NB4 (cell line): ENCODE results near the gene OSTN.

ENCODE experiments used
- DNase-seq: peaks from one replicate; pipeline ENCODE4 v3.0.0; 2010; ENCODE audit warnings: low read depth
- H3K4me3 ChIP-seq: one replicate; pipeline ENCODE4 v1.5.1; 2011; ENCODE audit warnings: mild to moderate bottlenecking, low read depth, low read length, moderate library complexity
- CTCF ChIP-seq: IDR thresholded peaks from one replicate; pipeline ENCODE4 v1.5.1; 2012; ENCODE audit warnings: low read depth, low read length
- MAX ChIP-seq: IDR thresholded peaks from 2 replicates; pipeline ENCODE4 v1.6.1; 2011; ENCODE audit warnings: low read depth, low read length
- MYC ChIP-seq: IDR thresholded peaks from 2 replicates; pipeline ENCODE4 v1.6.1; 2011; ENCODE audit warnings: low read depth, low read length
- POLR2A ChIP-seq: IDR thresholded peaks from 2 replicates; pipeline ENCODE4 v1.6.1; 2011; ENCODE audit warnings: mild to moderate bottlenecking; ENCODE audit not compliant: insufficient read length; ENCODE audit errors: extremely low read depth

The OSTN gene

GRCh38 chr3:191192941-191193340 is 6.1 kb upstream of the OSTN start:
- no peak for DNase-seq
- no peak for TF ChIP-seq MYC
- TF ChIP-seq CTCF = no peak
- no peak for TF ChIP-seq POLR2A
- TF ChIP-seq MAX = no peak
- no peak overlapping the region for H3K4me3 ChIP-seq

GRCh38 chr3:191197761-191198306 is 1.2 kb upstream of the OSTN start:
- no peak for DNase-seq
- no peak for TF ChIP-seq CTCF
- no peak for TF ChIP-seq MYC
- TF ChIP-seq MAX = no peak
- TF ChIP-seq POLR2A = no peak
- H3K4me3 ChIP-seq = no peak overlapping the region

- DNase-seq = no peak
- TF ChIP-seq MYC = no peak
- no peak for TF ChIP-seq POLR2A
- no peak for TF ChIP-seq CTCF
- H3K4me3 ChIP-seq = no peak overlapping the region
Measured at GRCh38 chr3:191198480-191198879, 561 bp upstream of the OSTN start.

GRCh38 chr3:191210032-191210431 is 11.0 kb downstream of the OSTN start:
- H3K4me3 ChIP-seq = no peak overlapping the region
- DNase-seq = no peak
- no peak for TF ChIP-seq CTCF
- no peak for TF ChIP-seq POLR2A
- TF ChIP-seq MAX = no peak
- TF ChIP-seq MYC = no peak

- no peak for TF ChIP-seq POLR2A
- no peak for TF ChIP-seq CTCF
- TF ChIP-seq MYC = no peak
- TF ChIP-seq MAX = no peak
- no peak overlapping the region for H3K4me3 ChIP-seq
- DNase-seq = no peak
Measured at GRCh38 chr3:191216510-191216909, 17.5 kb downstream of the OSTN start.

- no peak for TF ChIP-seq MYC
- TF ChIP-seq CTCF = no peak
- TF ChIP-seq MAX = no peak
- TF ChIP-seq POLR2A = no peak
- no peak overlapping the region for H3K4me3 ChIP-seq
- no peak for DNase-seq
Measured at GRCh38 chr3:191217301-191217700, 18.3 kb downstream of the OSTN start.
